Endothelial cell of umbilical vein (primary cell): ENCODE data around the gene GCNT2. TPM values are rescaled to one million over a fixed set of nuclear protein-coding genes. Genes with fewer than 3 reads are reported as not detected.

Source experiments
- BruUV-seq: library from RNA; stranded (reverse); fragments of 400-500 nt; replicated peaks from 2 replicates; lab custom pipeline; 2021; lab: Mats Ljungman, UMichigan
- CTCF ChIA-PET: fragments of 300-600, 350-600 bp; sonication (Branson Sonifier 250); formaldehyde crosslinking; loops from one replicate; lab custom pipeline; 2021; ENCODE audit warnings: antibody characterized with exemption, inconsistent platforms; lab: Charles Lee
- POLR2A ChIA-PET: fragments of 300-600, 350-600 bp; sonication (Branson Sonifier 250); formaldehyde crosslinking; loops from one replicate; lab custom pipeline; 2021; ENCODE audit warnings: antibody characterized with exemption, inconsistent platforms; lab: Charles Lee
- DNase-seq: peaks from one replicate; pipeline ENCODE4 v3.0.0-alpha.2; 2011; ENCODE audit warnings: low read depth, low spot score
- FAIRE-seq: peaks from 2 replicates; lab custom pipeline; 2011; peaks lifted over from hg19 to GRCh38; lab: Jason Lieb, UNC
- H2AFZ ChIP-seq: 2 replicates; pipeline ENCODE4 v1.6.0; 2012; ENCODE audit warnings: low read depth, low read length, control low read depth, inconsistent platforms
- H3K27ac ChIP-seq: 2 replicates; pipeline ENCODE4 v1.5.1; 2011; ENCODE audit warnings: low read depth, mild to moderate bottlenecking, control low read depth, low read length, moderate library complexity; ENCODE audit not compliant: insufficient read depth
- H3K27me3 ChIP-seq, 2 experiments: 2 replicates each; pipeline versions ENCODE4 v1.6.0 to v1.6.1; 2011; ENCODE audit warnings: low read length in 2 of 2, mixed read lengths in 1 of 2; ENCODE audit not compliant: control insufficient read depth in 2 of 2, insufficient read depth in 2 of 2
- H3K36me3 ChIP-seq, 2 experiments: 2 replicates in 1 of 2; 3 replicates in 1 of 2; pipeline ENCODE4 v1.5.1; 2011; ENCODE audit warnings: low read length in 2 of 2, mild to moderate bottlenecking in 1 of 2, moderate library complexity in 1 of 2; ENCODE audit not compliant: control insufficient read depth in 2 of 2, insufficient read depth in 2 of 2; ENCODE audit errors: extremely low read depth in 1 of 2
- H3K4me1 ChIP-seq: 3 replicates; pipeline ENCODE4 v1.5.1; 2011; ENCODE audit warnings: mild to moderate bottlenecking, low read length; ENCODE audit not compliant: control insufficient read depth, insufficient read depth; ENCODE audit errors: extremely low read depth
- H3K4me2 ChIP-seq: 2 replicates; pipeline ENCODE4 v1.6.1; 2011; ENCODE audit warnings: low read length, control low read depth, mixed read lengths; ENCODE audit not compliant: insufficient read depth
- H3K4me3 ChIP-seq, 3 experiments: fragments of 200-600 bp in 1 of 3; sonication (generic), shearing (Covaris generic) in 1 of 3; replicated peaks in 1 of 3; 2 replicates each; pipeline ENCODE4 v1.5.1; 2011 to 2016; ENCODE audit warnings: control low read depth in 3 of 3, low read length in 3 of 3, mild to moderate bottlenecking in 2 of 3, inconsistent platforms in 1 of 3, low read depth in 1 of 3, moderate library complexity in 1 of 3; ENCODE audit not compliant: insufficient read depth in 1 of 3
- H3K79me2 ChIP-seq: 2 replicates; pipeline ENCODE4 v1.6.0; 2012; ENCODE audit warnings: low read length, inconsistent platforms; ENCODE audit not compliant: control insufficient read depth, insufficient read depth
- H3K9ac ChIP-seq: replicated peaks from 2 replicates; pipeline ENCODE3; 2011; ENCODE audit warnings: low read length, control low read depth; ENCODE audit not compliant: insufficient read depth; ENCODE audit errors: extremely low read depth
- H3K9me1 ChIP-seq: replicated peaks from 3 replicates; pipeline ENCODE4 v1.6.0; 2011; ENCODE audit warnings: mild to moderate bottlenecking, low read length; ENCODE audit not compliant: control insufficient read depth, insufficient read depth; ENCODE audit errors: extremely low read depth
- H3K9me3 ChIP-seq: replicated peaks from 2 replicates; pipeline ENCODE4 v1.5.1; 2012; ENCODE audit warnings: low read length, inconsistent platforms; ENCODE audit not compliant: control insufficient read depth, insufficient read depth
- H4K20me1 ChIP-seq: replicated peaks from 2 replicates; pipeline ENCODE3; 2011; ENCODE audit warnings: mild to moderate bottlenecking, low read length; ENCODE audit not compliant: control insufficient read depth, insufficient read depth; ENCODE audit errors: extremely low read depth
- CTCF ChIP-seq, 2 donors: IDR thresholded peaks; 1 replicate in 1 of 2; 2 replicates in 1 of 2; pipeline ENCODE4 v1.5.1; 2011; ENCODE audit warnings: low read length in 2 of 2, mild to moderate bottlenecking in 2 of 2, moderate library complexity in 2 of 2, control low read depth in 1 of 2, inconsistent platforms in 1 of 2, low read depth in 1 of 2; ENCODE audit not compliant: insufficient read depth in 1 of 2; ENCODE audit errors: extremely low read depth in 1 of 2
- EZH2 ChIP-seq: IDR thresholded peaks from 2 replicates; pipeline ENCODE4 v1.6.1; 2012; ENCODE audit warnings: borderline replicate concordance, low read depth, mild to moderate bottlenecking, moderate library complexity, low read length, inconsistent platforms; ENCODE audit not compliant: severe bottlenecking
- FOS ChIP-seq: IDR thresholded peaks from 2 replicates; pipeline ENCODE4 v1.6.1; 2011; ENCODE audit warnings: mild to moderate bottlenecking, low read length, moderate library complexity, borderline replicate concordance; ENCODE audit not compliant: insufficient read depth
- GATA2 ChIP-seq: IDR thresholded peaks from 2 replicates; pipeline ENCODE4 v1.7.0; 2011; ENCODE audit warnings: low read depth, mild to moderate bottlenecking, moderate library complexity, mixed read lengths, low read length; ENCODE audit not compliant: insufficient read length, insufficient read depth
- JUN ChIP-seq: IDR thresholded peaks from 2 replicates; pipeline ENCODE4 v1.6.1; 2011; ENCODE audit warnings: borderline replicate concordance, low read depth; ENCODE audit not compliant: insufficient read length, insufficient read depth
- MAX ChIP-seq: IDR thresholded peaks from 2 replicates; pipeline ENCODE4 v1.6.1; 2011; ENCODE audit not compliant: insufficient read depth, insufficient read length
- MYC ChIP-seq: IDR thresholded peaks from one replicate; pipeline ENCODE4 v1.6.1; 2011; ENCODE audit warnings: mild to moderate bottlenecking, low read depth, low read length
- POLR2A ChIP-seq: IDR thresholded peaks from 2 replicates; pipeline ENCODE4 v1.6.1; 2012; ENCODE audit warnings: low read depth, mild to moderate bottlenecking, control low read depth, low read length
- POLR2AphosphoS5 ChIP-seq: IDR thresholded peaks from 2 replicates; pipeline ENCODE4 v1.6.1; 2012; ENCODE audit warnings: low read depth, mild to moderate bottlenecking, control low read depth, low read length, moderate library complexity; ENCODE audit not compliant: insufficient read depth
- dilution Hi-C: fragments of 300-500 bp; cut with MboI; formaldehyde crosslinking; loops from one replicate; pipeline ENCODE4 v1.15.0; 2019; ENCODE audit warnings: low sequenced_read_pairs; ENCODE audit not compliant: extremely low pct_ligation_motif_present
- intact Hi-C: fragments of 100-400 bp; cut with micrococcal nuclease; formaldehyde crosslinking; loops from one replicate; pipeline ENCODE4 v1.10.0; 2022
- polyA plus RNA-seq, 4 experiments: library from polyadenylated mRNA; depleted of rRNA in 3 of 4; stranded (reverse) in 3 of 4; unstranded in 1 of 4; fragments of >200 nt; gene quantifications; 2 replicates each; pipeline versions ENCODE4 v1.2.1 to v1.2.3, GENCODE V29; 2011 to 2012; ENCODE audit warnings: missing spikeins in 1 of 4
- total RNA-seq: library from RNA; stranded (reverse); gene quantifications from 2 replicates; pipeline ENCODE4 v1.2.3, GENCODE V29; 2021

The GCNT2 gene
- total and polyA plus RNA-seq, 2 donors (not counting 3 experiments of a cell fraction or from before 2014, with no cell fraction given), result 3.8 to 10.9 TPM

GRCh38 chr6:10579803-10580202 lies 58.7 kb downstream of the GCNT2 start:
- no peak for FAIRE-seq
- Histone ChIP-seq H3K9me3 (no peaks in the 10 kb centered on the region), H3K4me1 (no peaks in the 10 kb centered on the region), H3K27ac (no peak overlapping the region), H4K20me1 (no peaks in the 10 kb centered on the region), H2AFZ (no peak overlapping the region), H3K9me1 (no peaks in the 10 kb centered on the region), H3K4me2 (no peak overlapping the region), H3K4me3 (no peak overlapping the region), H3K36me3 (no peaks in the 10 kb centered on the region), H3K79me2 (no peaks in the 10 kb centered on the region), H3K9ac (no peak overlapping the region), H3K27me3 (no peaks in the 10 kb centered on the region)
- BruUV-seq, result no TSS peak
- dilution Hi-C loops, result no loop called here
- DNase-seq, result no peak
- intact Hi-C loops, result no loop called here
- ChIA-PET CTCF (interaction anchor here (0.6 to 1.4 kb wide), 5 partner anchors 7 to 12 kb away, joined by 3 to 8 read pairs (median 3); no protein-coding TSS in a partner anchor), POLR2A (no interaction called here)
- no peak for TF ChIP-seq GATA2
- no peak for TF ChIP-seq POLR2A
- TF ChIP-seq EZH2, result no peak
- no peak for TF ChIP-seq CTCF (IDR thresholded peaks at IDR 0.05; ENCODE audit: extremely low read depth in 1 of 2, insufficient read depth in 1 of 2, low read depth in 1 of 2, low read length in 2 of 2)
- TF ChIP-seq MAX, result no peak
- no peak for TF ChIP-seq FOS
- no peak for TF ChIP-seq JUN
- no peak for TF ChIP-seq MYC
- TF ChIP-seq POLR2AphosphoS5, result no peak
